ENCODE data around the gene DNAH7. TPM values are rescaled to one million over a fixed set of nuclear protein-coding genes. Genes with fewer than 3 reads are reported as not detected.

Gene DNAH7
- total and polyA plus RNA-seq, 2 donors from 2014 or later, result 3.8 to 15.7 TPM

- no peaks in the 10 kb centered on the region for H3K9me3 ChIP-seq (ENCODE audit: control insufficient read depth in 2 of 3, insufficient read depth in 1 of 3, low read length in 3 of 3)
- no peak overlapping the region for H3K27ac ChIP-seq (ENCODE audit: low read depth in 2 of 2, low read length in 2 of 2)
- DNase-seq (no peak), FAIRE-seq (no peak)
- H3K36me3 ChIP-seq (ENCODE audit: control insufficient read depth in 2 of 3, insufficient read depth in 3 of 3, low read length in 3 of 3), result no peaks in the 10 kb centered on the region
- H3K4me3 ChIP-seq (ENCODE audit: low read length in 3 of 3), result no peak overlapping the region
- H3K27me3 ChIP-seq (ENCODE audit: control insufficient read depth, insufficient read depth, low read length), result no peaks in the 10 kb centered on the region
- intact Hi-C loops (cut with DNase I), result no loop called here
- H3K9ac ChIP-seq (ENCODE audit: low read length in 3 of 3), result no peak overlapping the region
- no peak for TF ChIP-seq CTCF (IDR thresholded peaks at IDR 0.05; ENCODE audit: borderline replicate concordance, extremely low read depth, insufficient read depth)
- no peaks in the 10 kb centered on the region for H3K4me1 ChIP-seq (ENCODE audit: control insufficient read depth in 2 of 3, insufficient read depth in 2 of 3, low read depth in 1 of 3, low read length in 3 of 3)
These were observed 4.9 kb upstream of the DNAH7 start for GRCh38 chr2:196073521-196073920.

DNA sequence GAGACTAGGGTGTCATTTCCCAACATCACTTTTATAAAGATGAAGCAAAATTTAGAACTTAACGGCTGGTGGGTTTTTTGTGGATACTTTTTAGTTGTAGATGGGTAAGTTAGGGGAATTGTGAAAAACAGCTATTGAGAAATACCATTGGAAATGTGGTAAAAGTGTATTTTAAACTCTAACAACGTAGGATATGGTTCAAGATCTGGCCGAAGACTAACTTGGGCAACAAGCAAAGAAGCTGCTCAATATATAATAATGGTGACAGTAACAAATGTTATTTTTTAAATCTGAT lies 1.6 kb downstream of the DNAH7 start:
- H3K27me3 ChIP-seq (ENCODE audit: control insufficient read depth, insufficient read depth, low read length), result no peaks in the 10 kb centered on the region
- FAIRE-seq (no peak), DNase-seq (no peak)
- H3K27ac ChIP-seq (ENCODE audit: low read depth in 2 of 2, low read length in 2 of 2), result no peak overlapping the region
- H3K4me3 ChIP-seq (ENCODE audit: low read length in 3 of 3), result peak overlapping the region in 1 of 3 donors; percentile 23
- H3K36me3 ChIP-seq (ENCODE audit: control insufficient read depth in 2 of 3, insufficient read depth in 3 of 3, low read length in 3 of 3), result no peaks in the 10 kb centered on the region
- no peaks in the 10 kb centered on the region for H3K4me1 ChIP-seq (ENCODE audit: control insufficient read depth in 2 of 3, insufficient read depth in 2 of 3, low read depth in 1 of 3, low read length in 3 of 3)
- intact Hi-C loops (cut with DNase I), result no loop called here
- no peak for TF ChIP-seq CTCF (IDR thresholded peaks at IDR 0.05; ENCODE audit: borderline replicate concordance, extremely low read depth, insufficient read depth)
- H3K9ac ChIP-seq (ENCODE audit: low read length in 3 of 3), result no peak overlapping the region
- no peaks in the 10 kb centered on the region for H3K9me3 ChIP-seq (ENCODE audit: control insufficient read depth in 2 of 3, insufficient read depth in 1 of 3, low read length in 3 of 3)

GRCh38 chr2:196066291-196067087 lies 2.1 kb downstream of the DNAH7 start:
- H3K9ac ChIP-seq (ENCODE audit: low read length in 3 of 3), result no peak overlapping the region
- H3K9me3 ChIP-seq (ENCODE audit: control insufficient read depth in 2 of 3, insufficient read depth in 1 of 3, low read length in 3 of 3), result no peaks in the 10 kb centered on the region
- no peak overlapping the region for H3K27ac ChIP-seq (ENCODE audit: low read depth in 2 of 2, low read length in 2 of 2)
- H3K4me1 ChIP-seq (ENCODE audit: control insufficient read depth in 2 of 3, insufficient read depth in 2 of 3, low read depth in 1 of 3, low read length in 3 of 3), result no peaks in the 10 kb centered on the region
- DNase-seq, result peak in 2 of 5 donors; percentile 45 to 52
- H3K4me3 ChIP-seq (ENCODE audit: low read length in 3 of 3), result peak overlapping the region in 1 of 3 donors; percentile 23
- H3K36me3 ChIP-seq (ENCODE audit: control insufficient read depth in 2 of 3, insufficient read depth in 3 of 3, low read length in 3 of 3), result no peaks in the 10 kb centered on the region
- no peaks in the 10 kb centered on the region for H3K27me3 ChIP-seq (ENCODE audit: control insufficient read depth, insufficient read depth, low read length)
- intact Hi-C loops (cut with DNase I), result no loop called here
- FAIRE-seq, result peak; percentile 90
- peak; percentile 59 for TF ChIP-seq CTCF (IDR thresholded peaks at IDR 0.05; ENCODE audit: borderline replicate concordance, extremely low read depth, insufficient read depth)

GRCh38 chr2:196063773-196064172 lies 4.9 kb downstream of the DNAH7 start:
- no peak for FAIRE-seq
- H3K27ac ChIP-seq (ENCODE audit: low read depth in 2 of 2, low read length in 2 of 2), result no peak overlapping the region

More at GRCh38 chr2:196063773-196064172, 4.9 kb downstream of the DNAH7 start:
- Histone ChIP-seq H3K9ac (ENCODE audit: low read length in 3 of 3) (no peak overlapping the region), H3K36me3 (ENCODE audit: control insufficient read depth in 2 of 3, insufficient read depth in 3 of 3, low read length in 3 of 3) (no peaks in the 10 kb centered on the region), H3K27me3 (ENCODE audit: control insufficient read depth, insufficient read depth, low read length) (no peaks in the 10 kb centered on the region), H3K4me3 (ENCODE audit: low read length in 3 of 3) (no peak overlapping the region), H3K9me3 (ENCODE audit: control insufficient read depth in 2 of 3, insufficient read depth in 1 of 3, low read length in 3 of 3) (no peaks in the 10 kb centered on the region), H3K4me1 (ENCODE audit: control insufficient read depth in 2 of 3, insufficient read depth in 2 of 3, low read depth in 1 of 3, low read length in 3 of 3) (no peaks in the 10 kb centered on the region)
- TF ChIP-seq CTCF (IDR thresholded peaks at IDR 0.05; ENCODE audit: borderline replicate concordance, extremely low read depth, insufficient read depth), result no peak
- no peak for DNase-seq
- intact Hi-C loops (cut with DNase I), result no loop called here

Measured in kidney (tissue), 14 donors.